ENCODE measurements around the gene SNTG2. TPM values are rescaled to one million over a fixed set of nuclear protein-coding genes. Genes with fewer than 3 reads are reported as not detected.
A peak's percentile ranks its signal among the peaks of the same experiment; 100 is the strongest.

SNTG2 gene
- total RNA-seq, 2 experiments from 2014 or later: 0.57 to 1.0 TPM

GRCh38 chr2:1136067-1136466, 185.4 kb downstream of the SNTG2 start:
- intact Hi-C loops (cut with micrococcal nuclease): loop anchor here (2.0 to 10.0 kb wide), 8 partner anchors 27 to 871 kb away; partner anchors contain the start of genes ACP1, SH3YL1 and TMEM18
- Mint-ChIP-seq H3K4me3 (no peak overlapping the region), H3K4me1 (ENCODE audit: low read depth) (peaks cover 36% of the 10 kb centered on the region), H3K36me3 (ENCODE audit: low read depth) (no peaks in the 10 kb centered on the region), H3K27me3 (ENCODE audit: low read depth) (no peaks in the 10 kb centered on the region), H3K27ac (no peak overlapping the region), H3K9me3 (no peaks in the 10 kb centered on the region)
- CTCF ChIA-PET: no interaction called here
- no peak for DNase-seq

GRCh38 chr2:1136846-1137245, 186.2 kb downstream of the SNTG2 start:
- peaks cover 35% of the 10 kb centered on the region for H3K4me1 Mint-ChIP-seq (ENCODE audit: low read depth)
- intact Hi-C loops (cut with micrococcal nuclease): loop anchor here (2.0 to 10.0 kb wide), 8 partner anchors 26 to 872 kb away; partner anchors contain the start of genes ACP1, SH3YL1 and TMEM18
- H3K27ac Mint-ChIP-seq: peak overlapping the region; percentile 63

GRCh38 chr2:1137264-1137663, 186.6 kb downstream of the SNTG2 start:
- no peak for DNase-seq
- Mint-ChIP-seq H3K4me3 (no peak overlapping the region), H3K4me1 (ENCODE audit: low read depth) (peaks cover 33% of the 10 kb centered on the region), H3K36me3 (ENCODE audit: low read depth) (no peaks in the 10 kb centered on the region), H3K9me3 (no peaks in the 10 kb centered on the region), H3K27me3 (ENCODE audit: low read depth) (no peaks in the 10 kb centered on the region), H3K27ac (peak overlapping the region; percentile 63)
- CTCF ChIA-PET: interaction anchor here (0.6 to 0.8 kb wide), 2 partner anchors 68 to 562 kb away, joined by 3 to 4 read pairs; no protein-coding TSS in a partner anchor
- intact Hi-C loops (cut with micrococcal nuclease): loop anchor here (2.0 to 10.0 kb wide), 8 partner anchors 26 to 872 kb away; partner anchors contain the start of genes ACP1, SH3YL1 and TMEM18

More at GRCh38 chr2:1136846-1137245, 186.2 kb downstream of the SNTG2 start:
- no peaks in the 10 kb centered on the region for H3K27me3 Mint-ChIP-seq (ENCODE audit: low read depth)
- H3K36me3 Mint-ChIP-seq (ENCODE audit: low read depth): no peaks in the 10 kb centered on the region
- H3K9me3 Mint-ChIP-seq: no peaks in the 10 kb centered on the region
- H3K4me3 Mint-ChIP-seq: no peak overlapping the region
- CTCF ChIA-PET: no interaction called here
- DNase-seq: peak; percentile 30

- no peaks in the 10 kb centered on the region for H3K9me3 Mint-ChIP-seq
- no peak overlapping the region for H3K27ac Mint-ChIP-seq
- no peak overlapping the region for H3K4me3 Mint-ChIP-seq
- no peaks in the 10 kb centered on the region for H3K36me3 Mint-ChIP-seq (ENCODE audit: low read depth)
- peaks cover 26% of the 10 kb centered on the region for H3K4me1 Mint-ChIP-seq (ENCODE audit: low read depth)
- H3K27me3 Mint-ChIP-seq (ENCODE audit: low read depth): no peaks in the 10 kb centered on the region
- CTCF ChIA-PET: interaction anchor here (0.6 to 0.8 kb wide), 2 partner anchors 69 to 562 kb away, joined by 3 to 4 read pairs; no protein-coding TSS in a partner anchor
- DNase-seq: no peak
- intact Hi-C loops (cut with micrococcal nuclease): loop anchor here (2.0 to 10.0 kb wide), 8 partner anchors 25 to 873 kb away; partner anchors contain the start of genes ACP1, SH3YL1 and TMEM18
These were observed 187.3 kb downstream of the SNTG2 start for GRCh38 chr2:1137913-1138391.

GRCh38 chr2:1140389-1141003, 189.8 kb downstream of the SNTG2 start:
- peaks cover 22% of the 10 kb centered on the region for H3K4me1 Mint-ChIP-seq (ENCODE audit: low read depth)
- peak; percentile 61 for DNase-seq
- peaks cover 6% of the 10 kb centered on the region for H3K36me3 Mint-ChIP-seq (ENCODE audit: low read depth)
- peaks cover 8% of the 10 kb centered on the region for H3K9me3 Mint-ChIP-seq
- no peaks in the 10 kb centered on the region for H3K27me3 Mint-ChIP-seq (ENCODE audit: low read depth)
- H3K4me3 Mint-ChIP-seq: no peak overlapping the region
- CTCF ChIA-PET: interaction anchor here (0.6 to 1.9 kb wide), 16 partner anchors 9 to 714 kb away, joined by 3 to 8 read pairs (median 3); no protein-coding TSS in a partner anchor
- no peak overlapping the region for H3K27ac Mint-ChIP-seq
- intact Hi-C loops (cut with micrococcal nuclease): no loop called here

GRCh38 chr2:1141079-1141478, 190.4 kb downstream of the SNTG2 start:
- Mint-ChIP-seq H3K4me1 (ENCODE audit: low read depth) (peaks cover 20% of the 10 kb centered on the region), H3K27ac (no peak overlapping the region), H3K27me3 (ENCODE audit: low read depth) (no peaks in the 10 kb centered on the region), H3K36me3 (ENCODE audit: low read depth) (peaks cover 6% of the 10 kb centered on the region), H3K4me3 (no peak overlapping the region), H3K9me3 (peaks cover 8% of the 10 kb centered on the region)
- no peak for DNase-seq
- intact Hi-C loops (cut with micrococcal nuclease): no loop called here
- CTCF ChIA-PET: interaction anchor here (0.6 to 1.9 kb wide), 17 partner anchors 9 to 713 kb away, joined by 3 to 8 read pairs (median 3); no protein-coding TSS in a partner anchor

GRCh38 chr2:1143129-1143528, 192.5 kb downstream of the SNTG2 start:
- Mint-ChIP-seq H3K9me3 (peaks cover 8% of the 10 kb centered on the region), H3K36me3 (ENCODE audit: low read depth) (peaks cover 6% of the 10 kb centered on the region), H3K27me3 (ENCODE audit: low read depth) (no peaks in the 10 kb centered on the region), H3K27ac (no peak overlapping the region), H3K4me1 (ENCODE audit: low read depth) (peaks cover 6% of the 10 kb centered on the region), H3K4me3 (no peak overlapping the region)
- CTCF ChIA-PET: no interaction called here
- intact Hi-C loops (cut with micrococcal nuclease): no loop called here
- no peak for DNase-seq

GRCh38 chr2:1147873-1148612, 197.4 kb downstream of the SNTG2 start:
- DNase-seq: no peak
- H3K4me1 Mint-ChIP-seq (ENCODE audit: low read depth): no peaks in the 10 kb centered on the region
- intact Hi-C loops (cut with micrococcal nuclease): no loop called here
- H3K36me3 Mint-ChIP-seq (ENCODE audit: low read depth): peaks cover 6% of the 10 kb centered on the region
- H3K27me3 Mint-ChIP-seq (ENCODE audit: low read depth): no peaks in the 10 kb centered on the region
- peaks cover 8% of the 10 kb centered on the region for H3K9me3 Mint-ChIP-seq
- H3K4me3 Mint-ChIP-seq: no peak overlapping the region
- H3K27ac Mint-ChIP-seq: no peak overlapping the region
- CTCF ChIA-PET: no interaction called here

- no peak overlapping the region for H3K27ac Mint-ChIP-seq
- H3K27me3 Mint-ChIP-seq (ENCODE audit: low read depth): no peaks in the 10 kb centered on the region
- no peaks in the 10 kb centered on the region for H3K36me3 Mint-ChIP-seq (ENCODE audit: low read depth)
- H3K9me3 Mint-ChIP-seq: no peaks in the 10 kb centered on the region
- intact Hi-C loops (cut with micrococcal nuclease): no loop called here
- H3K4me3 Mint-ChIP-seq: no peak overlapping the region
- no peaks in the 10 kb centered on the region for H3K4me1 Mint-ChIP-seq (ENCODE audit: low read depth)
- CTCF ChIA-PET: no interaction called here
- no peak for DNase-seq
These were observed 200.3 kb downstream of the SNTG2 start for GRCh38 chr2:1150724-1151511.

- no peaks in the 10 kb centered on the region for H3K36me3 Mint-ChIP-seq (ENCODE audit: low read depth)
- H3K27me3 Mint-ChIP-seq (ENCODE audit: low read depth): no peaks in the 10 kb centered on the region
- no peak for DNase-seq
- intact Hi-C loops (cut with micrococcal nuclease): no loop called here
- no peak overlapping the region for H3K4me3 Mint-ChIP-seq
- H3K9me3 Mint-ChIP-seq: no peaks in the 10 kb centered on the region
- CTCF ChIA-PET: no interaction called here
- H3K4me1 Mint-ChIP-seq (ENCODE audit: low read depth): no peaks in the 10 kb centered on the region
- H3K27ac Mint-ChIP-seq: no peak overlapping the region
These were observed 201.7 kb downstream of the SNTG2 start for GRCh38 chr2:1152375-1152774.

GRCh38 chr2:1153920-1154319, 203.3 kb downstream of the SNTG2 start:
- H3K4me1 Mint-ChIP-seq (ENCODE audit: low read depth): no peaks in the 10 kb centered on the region
- H3K4me3 Mint-ChIP-seq: no peak overlapping the region
- no peaks in the 10 kb centered on the region for H3K36me3 Mint-ChIP-seq (ENCODE audit: low read depth)
- no peak for DNase-seq
- CTCF ChIA-PET: interaction anchor here (1.4 kb wide), 1 partner anchor 14 kb away, joined by 8 read pairs; no protein-coding TSS in a partner anchor
- H3K27ac Mint-ChIP-seq: no peak overlapping the region
- H3K9me3 Mint-ChIP-seq: no peaks in the 10 kb centered on the region
- intact Hi-C loops (cut with micrococcal nuclease): no loop called here
- H3K27me3 Mint-ChIP-seq (ENCODE audit: low read depth): no peaks in the 10 kb centered on the region

Measured in activated naive CD4-positive, alpha-beta T cell treated with anti-CD3 and anti-CD28 coated beads for 36 hours (primary cell).